Measurements from ENCODE around the gene SEC23A. TPM values are rescaled to one million over a fixed set of nuclear protein-coding genes. Genes with fewer than 3 reads are reported as not detected.

Gene SEC23A
- total and polyA plus RNA-seq, 2 of the 13 experiments (the other 11 are each of a cell fraction or from before 2014, with no cell fraction given), result 403 to 887 TPM

GRCh38 chr14:39025250-39025809 lies 77.7 kb downstream of the SEC23A start:
- intact Hi-C loops (cut with micrococcal nuclease; ENCODE audit: unreplicated experiment), result loop anchor here (1.0 to 10.0 kb wide), 3 partner anchors 8 to 209 kb away; partner anchors contain the start of genes MIA2 and PNN
- H3K4me2 ChIP-seq (ENCODE audit: low read depth, low read length), result peak overlapping the region; percentile 70
- ATAC-seq, result peak; percentile 26
- peak; percentile 24; the same call in 1 of the 2 replicates for TF ChIP-seq SIN3A (IDR thresholded peaks at IDR 0.05; ENCODE audit: borderline replicate concordance, low read depth, low read length)
- TF ChIP-seq ZNF362 (CRISPR knock-in tag; IDR thresholded peaks at IDR 0.05; ENCODE audit: borderline replicate concordance), result 0 out of 2 replicates have a peak, but pooled peaks have one; percentile 4
- TF ChIP-seq PAF1 (CRISPR knock-in tag; IDR thresholded peaks at IDR 0.05), result peak; percentile 86; the same call in 1 of the 2 replicates
- TF ChIP-seq ZNF441 (CRISPR knock-in tag; IDR thresholded peaks at IDR 0.05; ENCODE audit: borderline replicate concordance), result 0 out of 2 replicates have a peak, but pooled peaks have one; percentile 41
- TF ChIP-seq KMT2A (CRISPR knock-in tag; IDR thresholded peaks at IDR 0.05), result peak; percentile 23; the same call in 1 of the 2 replicates
- TF ChIP-seq POGZ (CRISPR knock-in tag; IDR thresholded peaks at IDR 0.05), result 0 out of 2 replicates have a peak, but pooled peaks have one; percentile 1
- 0 out of 2 replicates have a peak, but pooled peaks have one; percentile 20 for TF ChIP-seq PATZ1 (CRISPR knock-in tag; IDR thresholded peaks at IDR 0.05)
- peak; percentile 49; the same call in 1 of the 2 replicates for TF ChIP-seq MAFF (IDR thresholded peaks at IDR 0.05; ENCODE audit: low read depth, low read length)
- TF ChIP-seq ZNF629 (CRISPR knock-in tag; conservative IDR thresholded peaks at IDR 0.05), result peak; percentile 94
- peak; percentile 39; the same call in 1 of the 2 replicates for TF ChIP-seq ZNF543 (CRISPR knock-in tag; IDR thresholded peaks at IDR 0.05)
- TF ChIP-seq ARNT2 (CRISPR knock-in tag; IDR thresholded peaks at IDR 0.05; ENCODE audit: low read depth), result 0 out of 2 replicates have a peak, but pooled peaks have one; percentile 13
- 0 out of 2 replicates have a peak, but pooled peaks have one; percentile 9 for TF ChIP-seq ZNF570 (CRISPR knock-in tag; IDR thresholded peaks at IDR 0.05; ENCODE audit: borderline replicate concordance)
- no peak for TF ChIP-seq ZNF761 (CRISPR knock-in tag; conservative IDR thresholded peaks at IDR 0.05)
- 0 out of 2 replicates have a peak, but pooled peaks have one; percentile 51 for TF ChIP-seq ZNF326 (CRISPR knock-in tag; IDR thresholded peaks at IDR 0.05; ENCODE audit: borderline replicate concordance)
- TF ChIP-seq FOXK1 (CRISPR knock-in tag; IDR thresholded peaks at IDR 0.05; ENCODE audit: borderline replicate concordance, low read depth), result peak; percentile 27; the same call in 1 of the 2 replicates
- TF ChIP-seq ZFP36L2 (CRISPR knock-in tag; IDR thresholded peaks at IDR 0.05), result 0 out of 2 replicates have a peak, but pooled peaks have one; percentile 5
- TF ChIP-seq PAX8 (CRISPR knock-in tag; IDR thresholded peaks at IDR 0.05; ENCODE audit: borderline replicate concordance), result 0 out of 2 replicates have a peak, but pooled peaks have one; percentile 70
- peak; percentile 28 to 45; a peak in 3 of 4 replicates for TF ChIP-seq MAFK (conservative IDR thresholded peaks at IDR 0.05 in 1 of 2, IDR thresholded peaks at IDR 0.05 in 1 of 2; ENCODE audit: low read length in 2 of 2)
- no peak for TF ChIP-seq ZBTB25 (CRISPR knock-in tag; IDR thresholded peaks at IDR 0.05)
- TF ChIP-seq ZNF567 (CRISPR knock-in tag; IDR thresholded peaks at IDR 0.05; ENCODE audit: borderline replicate concordance), result no peak

More at GRCh38 chr14:39025250-39025809, 77.7 kb downstream of the SEC23A start:
- in situ Hi-C loops (cut with HindIII; ENCODE audit: extremely low pct_ligation_motif_present, low pct_unique_long_range_greater_than_20kb), result no loop called here
- Histone ChIP-seq H3K27me3 (ENCODE audit: control insufficient read depth in 1 of 2, insufficient read depth in 2 of 2, low read length in 2 of 2) (no peaks in the 10 kb centered on the region), H3K9me3 (ENCODE audit: low read length) (no peaks in the 10 kb centered on the region), H3K36me3 (replicated peaks in 1 of 2; ENCODE audit: control insufficient read depth in 1 of 2, insufficient read depth in 2 of 2, low read length in 2 of 2) (peaks cover 7 to 10% of the 10 kb centered on the region in 2 experiments; a peak in 4 of 5 replicates), H3K9ac (ENCODE audit: insufficient read depth, low read depth, low read length) (peak overlapping the region; percentile 39), H3K4me3 (replicated peaks in 1 of 3; ENCODE audit: insufficient read depth in 1 of 3, low read depth in 2 of 3, low read length in 3 of 3) (peak overlapping the region in 1 of 3 experiments; percentile 1; a peak in 1 of 6 replicates), H3K79me2 (ENCODE audit: insufficient read depth, low read length) (no peaks in the 10 kb centered on the region), H4K20me1 (ENCODE audit: insufficient read depth, low read length) (no peaks in the 10 kb centered on the region), H3K27ac (ENCODE audit: extremely low read length, insufficient read depth, low read length) (peak overlapping the region; percentile 74), H3K4me1 (ENCODE audit: insufficient read depth, low read length) (peaks cover 48% of the 10 kb centered on the region), H2AFZ (ENCODE audit: low read length) (no peak overlapping the region)
- ChIA-PET POLR2A (interaction anchor here (0.9 to 3.8 kb wide), 12 partner anchors 9 to 1828 kb away, joined by 3 to 91 read pairs (median 4); partner anchors contain the start of genes GEMIN2, MIPOL1, PNN and SEC23A), CTCF (ENCODE audit: low intra/inter-chr PET ratio, low total read pairs) (no interaction called here)
- peak; percentile 59 for DNase-seq (ENCODE audit: low spot score)
- FAIRE-seq, result no peak
- 4% methylated on average over 3 of the region's 3 CpGs for WGBS (ENCODE audit: low lambda C conversion rate)
- no TSS peak for BruUV-seq (replicated peaks)
